NCI-H446 treated with DMSO at 0.1 percent for 48 hours (cell line): ENCODE measurements around the gene ADAMTS17.
"Not testable (repeated sequence)": the region's sequence is repeated elsewhere in the genome, so short reads cannot be mapped to it uniquely, and the experiment has no call there.

Experiments
- DNase-seq: peaks from one replicate; lab custom pipeline; 2025; lab: John Stamatoyannopoulos, UW

The ADAMTS17 gene

GRCh38 chr15:100340721-100341238, 995 bp downstream of the ADAMTS17 start:
- DNase-seq = no peak

DNA sequence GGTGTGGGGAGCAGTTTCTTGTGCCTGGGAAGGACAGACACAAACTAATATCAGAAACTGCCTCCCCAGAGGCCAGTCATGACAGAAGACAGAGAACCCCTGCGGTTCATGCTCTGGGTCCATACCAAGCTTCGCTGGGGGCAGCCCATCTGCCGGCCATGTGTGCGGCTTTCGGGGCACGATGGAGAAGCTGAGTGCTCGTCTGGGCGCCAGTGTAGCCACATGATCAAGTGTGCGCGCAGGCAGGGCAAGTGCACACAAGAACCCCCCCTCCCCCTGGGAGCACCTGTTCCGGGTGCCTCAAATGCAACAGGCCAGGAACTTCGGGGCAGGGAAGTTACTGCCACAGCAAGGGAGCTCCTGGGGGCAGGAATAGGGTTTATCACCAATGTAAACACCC, 1.8 kb downstream of the ADAMTS17 start:
- no peak for DNase-seq

GRCh38 chr15:100339451-100339850, 2.3 kb downstream of the ADAMTS17 start:
- not testable (repeated sequence) for DNase-seq

DNA sequence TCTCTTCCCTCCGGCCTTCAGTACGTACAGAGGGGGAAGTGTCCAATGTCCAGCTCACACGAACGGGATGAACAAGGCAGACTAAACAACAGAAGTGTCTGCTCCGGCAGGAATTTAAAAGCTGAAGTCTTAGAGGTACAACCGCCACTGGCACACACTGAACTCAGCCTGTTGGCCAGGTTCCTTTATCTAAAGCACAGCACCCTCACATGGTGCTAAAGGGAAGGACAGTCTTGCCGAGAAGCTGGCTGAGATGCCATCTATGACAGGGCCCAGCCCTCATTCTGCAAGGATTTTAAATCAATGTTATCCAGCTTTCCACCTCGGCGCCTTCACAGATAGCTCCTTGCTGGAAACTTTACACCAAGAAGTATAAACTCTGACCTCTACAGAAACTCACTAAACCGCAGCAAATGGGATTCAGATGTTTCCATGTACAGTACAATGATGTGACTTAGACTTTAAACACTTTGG, 2.8 kb downstream of the ADAMTS17 start:
- DNase-seq = no peak

DNA sequence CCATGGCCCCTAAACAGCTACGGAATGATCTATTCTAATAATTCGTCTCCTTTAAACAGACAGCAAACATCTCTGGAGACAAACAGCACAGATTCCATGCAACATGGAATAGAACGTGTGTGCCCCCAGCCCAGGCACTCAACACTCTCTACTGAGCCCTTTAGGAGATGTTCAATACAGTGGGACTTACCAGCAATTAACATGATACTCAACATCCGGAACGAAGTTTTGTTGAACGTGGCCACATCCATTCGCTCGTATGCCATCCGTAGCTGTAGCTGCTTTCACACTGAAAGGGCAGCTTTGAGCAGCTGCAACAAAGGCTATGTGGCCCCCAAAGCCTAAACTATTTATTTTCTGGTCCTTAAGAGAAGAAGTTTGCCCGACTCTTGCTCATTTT, 3.5 kb downstream of the ADAMTS17 start:
- DNase-seq = no peak

DNA sequence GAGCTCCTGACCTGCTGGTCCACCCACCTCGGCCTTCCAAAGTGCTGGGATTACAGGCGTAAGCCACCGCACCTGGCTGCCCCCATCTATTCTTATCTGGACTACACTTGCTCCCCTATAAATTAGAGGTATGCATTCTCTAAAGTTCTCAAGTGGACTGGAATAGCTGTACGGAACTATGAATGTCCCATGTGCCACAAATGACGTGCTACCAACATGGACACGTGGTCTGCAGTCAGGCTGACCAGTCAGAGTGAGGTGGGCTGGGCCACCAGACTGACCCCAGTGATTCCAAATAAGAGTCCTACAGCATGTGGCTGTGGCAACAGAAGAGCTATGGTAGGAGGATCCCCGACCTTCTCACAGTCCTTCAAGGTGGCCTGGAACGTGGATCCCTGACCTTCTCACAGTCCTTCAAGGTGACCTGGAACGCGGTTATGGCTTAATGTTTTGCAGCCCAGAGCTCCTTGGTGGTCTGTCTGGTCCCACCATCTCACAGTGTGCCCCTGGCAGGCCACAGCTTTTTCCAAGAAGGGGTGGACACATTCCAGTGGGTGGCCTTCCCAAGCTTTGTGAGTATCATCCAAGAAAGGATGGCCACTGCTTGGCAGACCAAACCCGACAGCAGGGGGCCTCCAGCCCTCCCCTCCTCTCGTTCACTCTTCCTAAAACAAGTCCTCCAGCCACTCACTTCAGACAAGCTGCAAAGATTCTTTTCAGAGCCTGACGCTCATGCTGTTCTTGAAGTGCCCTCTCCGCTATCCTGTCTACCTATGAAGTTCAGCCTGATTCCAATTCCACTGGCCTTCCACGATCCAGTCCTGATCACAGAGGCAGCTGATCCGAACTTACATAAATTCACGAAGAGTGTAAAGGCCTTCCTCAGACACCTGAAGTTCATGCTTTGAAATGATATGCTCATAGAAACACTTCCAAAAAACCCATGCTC, 4.4 kb downstream of the ADAMTS17 start:
- DNase-seq = no peak

GRCh38 chr15:100336061-100336460, 5.7 kb downstream of the ADAMTS17 start:
- DNase-seq = no peak

- DNase-seq = no peak
These were observed 6.3 kb downstream of the ADAMTS17 start for GRCh38 chr15:100335335-100335999.

- no peak for DNase-seq
These were observed 6.9 kb downstream of the ADAMTS17 start for GRCh38 chr15:100334905-100335304.

GRCh38 chr15:100334456-100334855, 7.3 kb downstream of the ADAMTS17 start:
- DNase-seq = no peak

- DNase-seq = no peak
These were observed 7.8 kb downstream of the ADAMTS17 start for GRCh38 chr15:100334015-100334414.

DNA sequence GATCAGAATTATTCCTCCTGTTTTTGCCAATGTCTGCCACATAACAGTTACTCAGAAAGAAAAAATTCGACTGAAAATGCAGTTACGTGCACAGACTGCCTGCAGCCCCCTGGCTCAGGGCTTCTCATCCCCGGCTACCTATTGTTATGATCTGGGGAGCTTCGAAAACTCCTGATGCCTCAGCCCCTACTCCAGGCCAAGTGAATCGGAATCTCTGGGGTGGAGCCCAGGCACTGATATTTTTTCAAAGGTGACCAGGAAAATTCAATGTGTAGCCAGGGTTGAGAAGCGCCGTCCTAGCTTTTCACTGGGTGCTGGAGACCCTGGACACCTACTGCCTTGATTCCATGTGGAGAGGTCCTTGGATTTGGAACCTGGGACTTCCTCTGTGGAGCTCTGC, 8.5 kb downstream of the ADAMTS17 start:
- no peak for DNase-seq

DNA sequence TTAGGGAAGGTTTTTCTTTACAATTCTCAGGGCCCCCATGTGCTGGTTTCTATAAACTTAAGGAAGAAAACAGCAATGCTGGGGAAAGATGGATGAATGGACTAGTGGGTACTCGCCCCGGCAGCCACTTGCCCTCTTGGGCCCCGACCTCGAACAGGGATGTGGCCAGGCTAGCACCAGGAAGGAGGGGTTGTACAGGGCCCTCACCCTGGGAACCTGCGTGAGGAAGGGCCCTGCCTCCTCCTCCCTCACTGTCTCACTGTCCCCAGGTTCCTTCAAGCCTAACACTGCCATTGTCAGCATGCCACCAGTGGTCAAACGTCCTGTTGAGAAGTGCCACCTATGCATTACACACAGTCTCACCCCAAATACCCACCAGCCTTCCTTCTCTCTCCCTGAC, 9.1 kb downstream of the ADAMTS17 start:
- DNase-seq = no peak

- no peak for DNase-seq
These were observed 9.5 kb downstream of the ADAMTS17 start for GRCh38 chr15:100332231-100332630.

GRCh38 chr15:100330629-100331215, 11.1 kb downstream of the ADAMTS17 start:
- DNase-seq = no peak

DNA sequence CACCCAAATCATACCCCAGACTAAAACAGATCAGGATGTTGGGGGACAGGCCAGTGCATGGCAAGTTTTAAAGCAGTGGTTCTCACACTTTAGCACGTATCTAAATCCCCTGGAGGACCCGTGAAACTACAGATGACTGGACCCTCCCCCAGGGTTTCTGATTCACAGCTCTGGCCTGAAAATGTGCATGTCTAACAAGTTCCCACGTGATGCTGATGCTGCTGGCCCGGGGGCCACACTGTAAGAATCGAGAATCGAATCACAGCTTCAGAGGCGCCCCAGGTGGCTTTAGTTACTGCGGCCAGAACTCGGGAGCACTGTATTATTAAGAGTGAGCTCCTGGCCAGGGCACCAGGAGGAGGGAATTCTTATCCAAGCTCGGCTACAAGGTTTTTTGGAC, 11.6 kb downstream of the ADAMTS17 start:
- DNase-seq = no peak

- DNase-seq = no peak
These were observed 13.0 kb downstream of the ADAMTS17 start for GRCh38 chr15:100328796-100329195.

GRCh38 chr15:100318880-100319279, 22.9 kb downstream of the ADAMTS17 start:
- DNase-seq = no peak

DNA sequence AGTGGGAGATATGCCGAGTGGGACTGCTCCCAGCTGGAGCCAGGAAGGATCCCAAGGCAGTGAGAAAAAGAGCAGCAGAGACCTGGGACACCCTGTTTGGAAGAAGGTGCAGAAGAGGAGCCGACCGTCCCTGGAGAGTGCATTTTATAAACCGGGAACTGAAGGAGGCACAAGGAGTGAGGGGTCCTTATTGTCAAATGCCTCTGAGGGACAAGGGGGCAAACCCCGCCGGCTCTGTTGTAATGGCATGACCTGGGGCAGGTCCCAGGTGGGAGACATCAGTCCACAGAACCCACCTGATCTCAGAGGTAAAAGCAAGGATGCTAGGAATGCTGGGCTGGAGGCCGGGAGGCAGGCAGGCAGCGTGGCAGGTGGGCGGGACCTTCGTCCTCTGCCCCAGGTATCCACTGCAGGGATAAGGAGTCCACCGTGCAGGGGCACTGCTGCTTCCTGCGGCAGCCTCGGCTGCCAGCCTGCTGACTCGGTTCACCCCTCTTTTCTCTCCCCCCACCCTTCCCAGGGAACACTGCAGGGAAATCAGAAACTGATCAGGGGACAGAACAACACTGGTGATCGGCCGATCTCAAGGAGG, 26.9 kb downstream of the ADAMTS17 start:
- no peak for DNase-seq

DNA sequence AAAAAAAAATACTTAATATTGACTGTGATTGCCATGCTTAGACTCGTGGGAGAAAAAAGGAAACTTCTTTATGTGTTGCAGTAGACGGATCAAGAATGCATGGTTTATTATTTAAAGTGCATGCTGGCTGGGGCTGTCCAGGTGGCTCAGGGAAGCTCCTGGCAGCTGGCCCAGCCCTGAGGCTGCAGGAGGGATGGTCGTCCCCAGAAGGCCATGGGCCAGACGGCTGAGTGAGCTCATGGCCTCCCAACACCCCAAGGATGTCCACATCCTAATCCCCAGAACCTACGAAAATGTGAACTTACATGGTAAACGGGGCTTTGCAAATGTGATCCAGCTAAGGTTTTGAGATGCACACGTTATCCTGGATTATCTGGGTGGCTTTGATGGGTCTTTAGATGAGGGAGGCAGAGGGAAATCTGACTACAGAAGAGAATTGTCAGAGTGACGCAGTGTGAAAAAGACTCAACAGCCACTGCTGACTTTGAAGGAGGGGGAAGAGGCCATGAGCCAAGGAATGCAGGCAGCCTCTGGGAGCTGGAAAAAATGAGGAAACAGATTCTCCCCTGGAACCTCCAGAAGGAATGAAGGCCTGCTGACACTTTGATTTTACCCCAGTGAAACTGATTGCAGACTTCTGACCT, 29.8 kb downstream of the ADAMTS17 start:
- DNase-seq = no peak

- DNase-seq = no peak
These were observed 30.6 kb downstream of the ADAMTS17 start for GRCh38 chr15:100311154-100311625.
